DMS114 treated with DMSO at 0.1 percent for 48 hours (cell line): ENCODE data around the gene SDF4.
"Not testable (repeated sequence)": the region's sequence is repeated elsewhere in the genome, so short reads cannot be mapped to it uniquely, and the experiment has no call there.

Source experiments
- DNase-seq: peaks from one replicate; lab custom pipeline; 2025; ENCODE audit not compliant: unreplicated experiment; lab: John Stamatoyannopoulos, UW

The SDF4 gene

DNA sequence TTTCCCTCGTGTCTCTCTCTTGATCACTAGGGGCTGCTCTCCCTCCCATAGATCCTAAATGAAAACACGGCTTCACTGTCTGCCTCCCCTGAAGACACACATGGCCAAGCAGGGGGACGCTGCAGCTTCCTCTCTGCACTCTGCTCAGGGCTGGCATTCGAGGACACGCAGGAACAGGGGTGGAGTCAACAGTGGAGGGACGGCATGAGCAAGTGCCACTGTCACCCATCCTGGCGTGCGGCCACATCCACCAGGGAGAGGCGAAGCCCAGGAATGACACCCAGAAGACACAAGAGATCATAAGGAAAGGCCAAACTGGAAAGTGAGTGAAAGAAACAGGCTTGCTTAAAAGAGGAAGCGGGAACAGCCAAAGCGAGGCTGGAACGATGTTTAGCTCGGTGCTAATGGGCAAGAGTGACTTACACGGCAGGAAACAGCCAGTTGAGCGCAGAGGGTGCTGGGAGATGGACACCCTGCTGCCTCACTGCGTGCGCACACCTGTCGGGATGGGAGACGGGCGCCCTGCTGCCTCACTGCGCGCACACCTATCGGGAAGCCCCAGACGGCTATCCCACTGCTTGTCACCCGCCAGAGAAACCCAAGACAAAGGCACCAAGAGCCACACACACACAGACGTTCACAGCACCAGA, 28.3 kb upstream of the SDF4 start:
- DNase-seq, result no peak

DNA sequence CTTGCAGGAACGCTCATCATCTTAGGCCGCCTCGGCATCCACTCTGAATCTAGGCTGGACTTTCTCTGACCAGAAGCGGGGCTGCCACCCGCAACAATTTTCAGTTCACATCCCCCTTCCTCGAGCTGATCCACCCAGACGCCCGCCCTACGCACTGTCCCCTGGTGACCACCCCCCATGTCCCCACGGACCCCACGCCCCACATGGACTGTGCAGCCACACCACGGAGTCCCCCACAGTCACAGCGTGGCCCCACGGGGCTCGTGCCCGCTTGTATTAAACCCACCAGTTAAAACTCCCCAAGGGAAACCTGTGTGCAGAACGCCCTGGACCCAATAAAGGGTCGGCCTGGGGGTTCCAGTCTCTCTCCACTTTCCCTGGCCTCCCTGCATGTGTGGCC, 27.7 kb upstream of the SDF4 start:
- DNase-seq, result no peak

- DNase-seq, result no peak
Observed at GRCh38 chr1:1259119-1259488, 27.3 kb upstream of the SDF4 start.

GRCh38 chr1:1256956-1257871, 25.4 kb upstream of the SDF4 start:
- DNase-seq, result no peak

- DNase-seq, result no peak
Observed at GRCh38 chr1:1255611-1256010, 23.8 kb upstream of the SDF4 start.

DNA sequence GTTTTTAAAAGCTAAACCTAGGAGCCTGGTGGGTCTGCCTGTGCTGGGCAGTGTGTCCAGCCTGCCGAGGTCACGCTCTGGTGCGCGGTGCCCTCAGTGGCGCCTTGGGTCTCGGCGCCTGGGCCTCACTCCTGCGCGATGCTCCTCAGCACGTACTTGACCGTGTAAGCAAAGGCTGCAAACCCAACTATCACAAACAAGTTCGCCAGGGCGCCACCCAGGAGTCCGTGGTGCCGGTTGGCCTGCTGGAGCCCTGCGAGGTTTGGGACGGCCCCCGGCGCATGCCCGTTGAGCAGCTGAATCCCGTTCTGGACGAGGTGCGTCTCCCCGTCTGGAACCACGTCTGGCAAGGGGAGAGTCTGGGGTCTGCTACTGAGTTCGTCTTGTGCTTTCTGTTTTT, 23.3 kb upstream of the SDF4 start:
- DNase-seq, result no peak

DNA sequence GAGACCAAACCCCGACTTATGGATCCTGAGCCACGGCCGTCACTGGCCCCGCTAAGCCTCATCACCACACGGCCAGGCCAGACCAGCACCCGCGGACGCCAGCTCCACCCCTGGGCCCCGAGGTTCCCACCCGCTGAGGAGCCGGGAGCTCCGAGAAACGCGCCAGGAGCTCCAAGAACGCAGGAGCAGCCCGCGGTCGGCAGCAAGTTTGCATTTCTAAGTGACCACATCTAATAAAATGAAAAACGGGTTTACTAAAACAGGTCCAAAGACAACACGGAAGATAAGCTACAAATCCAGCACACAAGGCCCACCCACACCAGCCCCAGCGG, 22.8 kb upstream of the SDF4 start:
- DNase-seq, result no peak

DNA sequence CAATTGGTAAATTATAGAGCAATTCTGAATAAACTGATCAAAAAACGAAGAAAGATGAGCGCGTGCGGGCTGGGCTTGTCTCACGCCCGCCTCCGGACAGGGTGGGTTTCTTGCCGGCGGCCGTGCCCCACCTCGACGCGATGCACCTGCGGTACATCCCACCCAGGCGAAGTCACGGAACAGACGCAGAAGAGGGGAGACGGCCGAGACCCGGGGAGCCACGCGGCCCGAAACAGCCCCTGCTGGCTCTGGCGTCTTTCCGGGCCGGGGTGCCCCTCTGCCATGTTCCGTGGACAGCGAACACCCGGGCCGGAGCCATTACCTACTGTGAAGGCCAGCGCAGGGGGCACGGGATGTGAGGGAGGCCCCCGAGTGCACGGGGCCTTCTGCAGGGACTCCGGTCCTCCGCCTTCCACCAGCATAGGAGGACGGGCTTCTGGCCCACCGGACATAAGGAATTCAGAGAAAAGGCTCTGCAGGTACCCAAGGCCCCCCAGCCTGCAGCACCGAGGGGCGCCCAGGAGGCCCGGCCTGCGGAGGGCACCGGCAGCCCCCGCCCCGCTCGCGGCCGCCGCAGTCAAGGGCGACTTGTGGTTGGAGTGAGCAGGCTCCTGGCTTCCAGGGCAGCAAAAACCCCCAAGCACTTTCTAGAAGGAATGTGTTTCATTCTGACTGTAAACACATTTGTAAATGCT, 22.3 kb upstream of the SDF4 start:
- no peak for DNase-seq

DNA sequence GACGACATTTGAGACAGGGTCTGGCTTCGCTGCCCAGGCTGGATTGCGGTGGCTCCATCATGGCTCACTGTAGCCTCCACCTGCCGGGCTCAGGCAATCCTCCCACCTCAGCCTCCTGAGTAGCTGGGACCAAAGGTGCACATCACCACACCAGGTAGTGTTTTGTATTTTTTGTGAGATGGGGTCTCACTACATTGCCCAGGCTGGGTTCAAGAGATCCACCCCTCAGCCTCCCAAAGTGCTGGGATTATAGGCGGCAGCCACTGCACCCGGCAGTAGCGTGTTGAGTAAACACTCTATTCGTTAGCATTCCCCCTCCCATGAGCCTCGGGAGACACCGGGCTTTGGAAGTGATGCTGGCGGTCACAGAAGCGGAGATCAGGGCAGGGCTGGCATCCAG, 21.5 kb upstream of the SDF4 start:
- no peak for DNase-seq

DNA sequence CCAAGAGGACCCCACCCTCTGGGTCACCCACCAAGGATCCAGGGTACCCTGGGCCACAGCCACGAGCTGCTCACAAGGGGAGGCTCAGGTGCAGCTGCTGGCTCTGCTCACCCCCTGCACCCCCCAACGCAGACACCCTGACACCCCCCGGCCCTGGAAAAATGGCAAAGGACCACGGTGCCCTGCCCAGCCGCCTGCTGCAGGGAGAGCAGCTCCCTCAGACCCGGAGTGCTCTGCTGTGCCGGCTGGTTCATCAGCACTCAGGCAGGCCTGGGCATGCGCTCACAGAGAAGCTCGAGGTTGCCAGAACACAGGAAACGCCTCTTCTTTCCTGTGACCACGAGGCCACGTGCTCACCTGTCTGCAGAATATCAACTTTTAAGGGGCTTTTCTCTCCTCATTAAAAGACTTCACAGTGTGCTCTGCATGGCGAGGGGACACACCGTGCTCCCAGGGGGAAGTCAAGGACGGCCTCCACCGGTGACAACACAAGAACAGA, 19.0 kb upstream of the SDF4 start:
- DNase-seq, result no peak

GRCh38 chr1:1248009-1248913, 16.5 kb upstream of the SDF4 start:
- DNase-seq, result not testable (repeated sequence)

GRCh38 chr1:1247341-1247913, 15.6 kb upstream of the SDF4 start:
- no peak for DNase-seq

- no peak for DNase-seq
Observed at GRCh38 chr1:1246577-1247340, 15.0 kb upstream of the SDF4 start, which contains the start of gene C1QTNF12. Gene C1QTNF12 (minus strand): TSS chr1:1246722. CDS start chr1:1246690, 32 bp downstream.

- no peak for DNase-seq
Observed at GRCh38 chr1:1245817-1246576, 14.2 kb upstream of the SDF4 start.

- DNase-seq, result no peak
Observed at GRCh38 chr1:1245178-1245816, 13.5 kb upstream of the SDF4 start.

DNA sequence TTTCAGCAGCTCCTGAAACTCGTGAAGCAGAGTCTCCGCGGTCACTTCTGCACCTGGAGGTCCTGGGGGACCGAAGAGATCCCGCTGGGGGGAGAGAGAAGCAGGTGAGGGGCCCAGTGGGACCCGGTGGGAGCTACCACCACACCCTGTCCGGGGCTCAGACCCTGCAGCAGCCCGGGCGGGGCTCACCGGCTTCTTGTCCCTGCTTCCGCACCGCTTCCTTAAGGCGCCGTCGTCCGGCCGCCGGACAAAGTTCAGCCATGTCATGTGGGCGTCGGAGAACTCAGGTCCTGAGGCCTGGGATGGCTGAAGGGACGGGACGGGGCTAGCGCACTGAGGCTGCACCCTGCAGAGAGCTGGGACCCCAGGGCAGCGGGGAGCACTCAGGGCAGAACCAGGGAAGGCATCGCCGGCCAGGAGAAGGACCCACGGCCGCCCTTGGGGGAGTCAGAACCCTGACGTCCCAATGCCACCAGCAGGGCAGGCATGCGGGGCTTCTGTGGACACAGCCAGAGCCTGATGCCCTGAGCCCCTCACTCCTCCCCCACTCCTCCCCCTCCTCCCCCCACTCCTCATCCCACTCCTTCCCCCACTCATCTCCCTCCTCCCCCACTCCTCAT, 12.5 kb upstream of the SDF4 start:
- DNase-seq, result no peak

DNA sequence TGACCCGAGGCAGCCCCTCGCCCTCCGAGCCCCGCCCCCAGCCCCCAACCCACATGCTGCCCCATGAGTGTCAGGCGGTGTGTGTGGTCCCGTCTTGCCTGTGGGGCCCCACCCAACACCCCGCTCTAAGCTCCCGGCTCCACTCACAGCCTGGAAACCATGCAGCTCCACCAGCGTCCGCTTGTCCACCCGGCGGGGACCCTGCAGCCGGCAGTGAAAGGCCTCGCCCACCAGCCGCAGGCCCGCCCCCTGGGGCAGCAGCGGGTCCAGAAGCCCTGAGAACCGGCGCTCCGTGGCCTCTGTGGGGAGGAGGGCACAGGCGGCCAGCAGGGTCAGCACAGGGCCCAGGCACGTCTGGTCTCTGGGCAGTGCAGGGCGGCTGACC, 12.0 kb upstream of the SDF4 start:
- DNase-seq, result no peak

DNA sequence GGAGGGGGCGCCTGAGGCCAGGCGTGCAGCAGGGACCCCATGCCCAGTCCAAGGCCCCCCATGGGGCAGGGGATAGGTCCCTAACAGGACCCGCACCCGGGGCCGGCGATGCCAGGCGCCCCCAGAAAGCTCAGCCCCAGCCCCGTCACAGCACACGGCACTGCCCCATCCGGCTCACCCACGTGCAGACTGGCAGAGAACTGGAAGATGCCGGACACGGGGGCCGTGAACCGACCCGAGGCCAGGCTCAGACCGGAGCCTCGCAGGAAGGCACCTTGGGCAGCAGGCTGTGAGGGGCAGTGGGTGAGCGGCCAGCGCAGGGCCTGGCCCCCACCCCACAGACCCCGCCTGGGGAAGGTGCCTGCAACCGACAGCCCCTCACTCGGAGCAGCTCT, 11.5 kb upstream of the SDF4 start:
- DNase-seq, result no peak
